DND-41 (cell line): ENCODE results near the gene TMF1.

ENCODE experiments used
- CTCF ChIP-seq: IDR thresholded peaks from 2 replicates; pipeline ENCODE4 v1.5.1; 2012; ENCODE audit warnings: borderline replicate concordance, low read length, moderate library complexity, mild to moderate bottlenecking; ENCODE audit not compliant: poor library complexity, severe bottlenecking; ENCODE audit errors: extremely low read depth
- EZH2 ChIP-seq: IDR thresholded peaks from 3 replicates; pipeline ENCODE4 v1.6.1; 2012; ENCODE audit warnings: borderline replicate concordance, low read depth, mild to moderate bottlenecking, moderate library complexity, low read length, inconsistent platforms; ENCODE audit not compliant: severe bottlenecking

GRCh38 chr3:68973639-68974038 is 78.5 kb downstream of the TMF1 start:
- TF ChIP-seq EZH2 = no peak
- TF ChIP-seq CTCF = no peak
